TTC549 (cell line): Measurements from ENCODE around the gene LIMCH1.
"Not testable (repeated sequence)": the region's sequence is repeated elsewhere in the genome, so short reads cannot be mapped to it uniquely, and the experiment has no call there.

Experiments
- FAIRE-seq: peaks from 2 replicates; lab custom pipeline; 2012; peaks lifted over from hg19 to GRCh38; lab: Jason Lieb, UNC

Gene LIMCH1

GRCh38 chr4:41686893-41687292 lies 148.9 kb downstream of the LIMCH1 start:
- FAIRE-seq = no peak

GRCh38 chr4:41687971-41688370 lies 150.0 kb downstream of the LIMCH1 start:
- FAIRE-seq = no peak

GRCh38 chr4:41692717-41693345 lies 154.9 kb downstream of the LIMCH1 start:
- FAIRE-seq = no peak

GRCh38 chr4:41693629-41694028 lies 155.7 kb downstream of the LIMCH1 start:
- FAIRE-seq = peak; percentile 69

GRCh38 chr4:41696131-41696530 lies 158.2 kb downstream of the LIMCH1 start:
- no peak for FAIRE-seq

GRCh38 chr4:41696763-41697162 lies 158.8 kb downstream of the LIMCH1 start:
- FAIRE-seq = no peak

GRCh38 chr4:41701983-41702382 lies 164.0 kb downstream of the LIMCH1 start:
- FAIRE-seq = no peak

GRCh38 chr4:41702770-41703169 lies 164.8 kb downstream of the LIMCH1 start:
- FAIRE-seq = no peak

- FAIRE-seq = no peak
These were observed 165.8 kb downstream of the LIMCH1 start for GRCh38 chr4:41703785-41704184.

- FAIRE-seq = no peak
These were observed 172.0 kb downstream of the LIMCH1 start for GRCh38 chr4:41709844-41710481.

- FAIRE-seq = not testable (repeated sequence)
These were observed 173.7 kb downstream of the LIMCH1 start for GRCh38 chr4:41711654-41712053.

GRCh38 chr4:41712425-41712824 lies 174.5 kb downstream of the LIMCH1 start:
- no peak for FAIRE-seq

GRCh38 chr4:41713768-41714167 lies 175.8 kb downstream of the LIMCH1 start:
- no peak for FAIRE-seq

GRCh38 chr4:41714364-41715000 lies 176.5 kb downstream of the LIMCH1 start:
- no peak for FAIRE-seq

- no peak for FAIRE-seq
These were observed 177.2 kb downstream of the LIMCH1 start for GRCh38 chr4:41715155-41715554.

GRCh38 chr4:41718907-41719306 lies 180.9 kb downstream of the LIMCH1 start:
- FAIRE-seq = no peak

GRCh38 chr4:41719417-41719816 lies 181.5 kb downstream of the LIMCH1 start:
- no peak for FAIRE-seq

GRCh38 chr4:41722181-41722580 lies 184.2 kb downstream of the LIMCH1 start:
- no peak for FAIRE-seq

GRCh38 chr4:41723286-41723685 lies 185.3 kb downstream of the LIMCH1 start:
- FAIRE-seq = no peak

- FAIRE-seq = no peak
These were observed 187.3 kb downstream of the LIMCH1 start for GRCh38 chr4:41725254-41725653.

- FAIRE-seq = no peak
These were observed 190.1 kb downstream of the LIMCH1 start for GRCh38 chr4:41727861-41728572.

- no peak for FAIRE-seq
These were observed 190.6 kb downstream of the LIMCH1 start for GRCh38 chr4:41728573-41728913.

GRCh38 chr4:41731569-41732126 lies 193.7 kb downstream of the LIMCH1 start:
- no peak for FAIRE-seq
